ENCODE measurements around the gene PDIK1L.
"Not testable (repeated sequence)": the region's sequence is repeated elsewhere in the genome, so short reads cannot be mapped to it uniquely, and the experiment has no call there.

PDIK1L gene

DNA sequence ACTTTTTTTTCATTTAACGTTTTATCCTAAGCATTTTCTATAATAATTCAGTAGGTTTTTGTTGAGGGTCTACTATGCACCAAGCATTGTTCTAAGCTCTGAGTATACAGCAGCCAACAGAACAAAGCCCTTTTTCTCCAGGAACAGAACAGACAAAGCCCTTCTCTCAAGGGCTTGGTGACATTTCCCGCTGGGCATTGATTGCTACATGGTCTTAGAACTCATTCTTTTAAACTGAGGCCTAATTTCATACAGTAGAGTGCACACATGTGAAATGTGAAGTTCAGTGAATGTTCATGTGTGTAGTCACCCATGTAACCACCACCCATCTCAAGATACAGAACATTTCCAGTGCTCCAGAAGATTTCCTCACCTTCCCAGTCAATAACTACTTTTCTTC lies 15.2 kb upstream of the PDIK1L start:
- in situ Hi-C loops (cut with MboI; ENCODE audit: low pct_unique_long_range_greater_than_20kb, low sequenced_read_pairs, unreplicated experiment), result no loop called here
- TF ChIP-seq, protein P1, sequence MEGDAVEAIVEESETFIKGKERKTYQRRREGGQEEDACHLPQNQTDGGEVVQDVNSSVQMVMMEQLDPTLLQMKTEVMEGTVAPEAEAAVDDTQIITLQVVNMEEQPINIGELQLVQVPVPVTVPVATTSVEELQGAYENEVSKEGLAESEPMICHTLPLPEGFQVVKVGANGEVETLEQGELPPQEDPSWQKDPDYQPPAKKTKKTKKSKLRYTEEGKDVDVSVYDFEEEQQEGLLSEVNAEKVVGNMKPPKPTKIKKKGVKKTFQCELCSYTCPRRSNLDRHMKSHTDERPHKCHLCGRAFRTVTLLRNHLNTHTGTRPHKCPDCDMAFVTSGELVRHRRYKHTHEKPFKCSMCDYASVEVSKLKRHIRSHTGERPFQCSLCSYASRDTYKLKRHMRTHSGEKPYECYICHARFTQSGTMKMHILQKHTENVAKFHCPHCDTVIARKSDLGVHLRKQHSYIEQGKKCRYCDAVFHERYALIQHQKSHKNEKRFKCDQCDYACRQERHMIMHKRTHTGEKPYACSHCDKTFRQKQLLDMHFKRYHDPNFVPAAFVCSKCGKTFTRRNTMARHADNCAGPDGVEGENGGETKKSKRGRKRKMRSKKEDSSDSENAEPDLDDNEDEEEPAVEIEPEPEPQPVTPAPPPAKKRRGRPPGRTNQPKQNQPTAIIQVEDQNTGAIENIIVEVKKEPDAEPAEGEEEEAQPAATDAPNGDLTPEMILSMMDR (IDR thresholded peaks at IDR 0.05; ENCODE audit: extremely low read depth, insufficient read depth, missing control alignments), result no peak
- no peak for DNase-seq (ENCODE audit: low spot score)

- DNase-seq (ENCODE audit: low spot score), result peak; percentile 3
- TF ChIP-seq, protein P1 (IDR thresholded peaks at IDR 0.05; ENCODE audit: extremely low read depth, insufficient read depth, missing control alignments), result no peak
- in situ Hi-C loops (cut with MboI; ENCODE audit: low pct_unique_long_range_greater_than_20kb, low sequenced_read_pairs, unreplicated experiment), result no loop called here
These were observed 13.9 kb upstream of the PDIK1L start for GRCh38 chr1:26097696-26098095.

DNA sequence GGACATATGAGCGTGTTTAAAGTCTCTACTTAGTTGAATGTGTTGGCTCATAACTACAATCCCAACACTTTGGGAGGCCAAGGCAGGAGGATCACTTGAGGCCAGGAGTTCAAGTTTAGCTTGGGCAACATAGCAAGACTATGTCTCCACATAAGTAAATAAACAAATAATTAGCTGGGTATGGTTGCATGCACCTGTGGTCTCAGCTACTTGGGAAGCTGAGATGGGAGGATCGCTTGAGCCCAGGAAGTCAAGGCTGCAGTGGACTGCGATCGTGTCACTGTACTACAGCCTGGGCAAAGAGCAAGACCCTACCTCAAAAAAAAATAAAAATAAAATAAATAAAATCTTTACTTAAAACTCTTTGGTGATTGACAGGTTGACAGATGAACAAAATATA lies 13.0 kb upstream of the PDIK1L start:
- in situ Hi-C loops (cut with MboI; ENCODE audit: low pct_unique_long_range_greater_than_20kb, low sequenced_read_pairs, unreplicated experiment), result no loop called here
- TF ChIP-seq, protein P1 (IDR thresholded peaks at IDR 0.05; ENCODE audit: extremely low read depth, insufficient read depth, missing control alignments), result no peak
- no peak for DNase-seq (ENCODE audit: low spot score)

DNA sequence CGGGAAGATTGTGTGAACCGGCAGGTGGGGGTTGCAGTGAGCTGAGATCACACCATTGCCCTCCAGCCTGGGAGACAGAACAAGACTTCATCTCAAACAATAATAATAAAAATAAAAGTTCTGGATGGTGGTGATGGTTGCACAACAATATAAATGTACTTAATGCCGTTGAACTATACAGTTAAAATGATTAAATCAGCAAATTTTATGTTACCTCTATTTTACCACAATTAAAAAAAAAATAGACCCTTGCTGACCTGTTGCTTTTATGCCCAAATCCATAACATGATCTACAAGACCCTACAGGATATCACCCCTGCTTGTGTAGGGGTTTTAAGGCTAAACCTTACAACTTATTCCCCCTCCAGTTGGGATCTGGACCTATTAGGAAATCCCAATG lies 11.8 kb upstream of the PDIK1L start:
- in situ Hi-C loops (cut with MboI; ENCODE audit: low pct_unique_long_range_greater_than_20kb, low sequenced_read_pairs, unreplicated experiment), result no loop called here
- TF ChIP-seq, protein P1 (IDR thresholded peaks at IDR 0.05; ENCODE audit: extremely low read depth, insufficient read depth, missing control alignments), result no peak
- DNase-seq (ENCODE audit: low spot score), result no peak

DNA sequence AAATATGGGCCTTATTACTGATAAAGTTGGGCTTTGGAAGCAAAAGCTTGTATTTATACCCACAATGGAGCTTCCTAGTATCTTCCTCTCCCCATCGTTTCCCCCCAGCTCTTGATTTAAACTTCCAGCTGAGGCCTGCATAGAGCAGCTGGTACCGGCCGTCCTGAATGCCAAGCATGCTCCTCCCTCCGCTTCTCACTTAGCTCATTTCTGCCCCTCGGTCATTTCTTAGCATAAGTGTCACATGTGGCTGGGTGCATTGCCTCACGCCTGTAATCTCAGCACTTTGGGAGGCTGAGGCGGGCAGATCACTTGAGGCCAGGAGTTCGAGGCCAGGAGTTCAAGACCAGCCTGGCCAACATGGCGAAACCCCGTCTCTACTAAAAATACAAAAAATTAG lies 11.4 kb upstream of the PDIK1L start:
- in situ Hi-C loops (cut with MboI; ENCODE audit: low pct_unique_long_range_greater_than_20kb, low sequenced_read_pairs, unreplicated experiment); DNase-seq (ENCODE audit: low spot score): not testable (repeated sequence)

DNA sequence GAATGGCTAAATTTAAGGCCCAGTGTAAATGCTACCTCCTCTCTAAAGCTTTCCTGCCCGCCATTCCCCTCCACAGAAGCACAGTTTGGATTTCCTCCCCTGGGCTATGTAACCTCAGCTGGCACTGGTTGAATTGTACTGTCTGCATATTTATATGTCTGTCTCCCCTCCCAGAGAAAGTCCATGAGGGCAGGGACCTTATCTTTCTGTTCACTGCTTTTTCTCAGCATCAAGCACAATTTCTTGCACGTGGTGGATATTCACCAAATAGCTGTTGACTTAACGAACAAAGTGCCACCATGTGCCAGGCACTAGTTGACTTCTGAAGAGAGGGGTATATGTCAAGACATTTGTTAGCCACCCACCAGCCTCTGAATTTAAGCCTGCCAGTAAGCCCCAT lies 9.5 kb upstream of the PDIK1L start:
- TF ChIP-seq, protein P1 (IDR thresholded peaks at IDR 0.05; ENCODE audit: extremely low read depth, insufficient read depth, missing control alignments), result no peak
- no peak for DNase-seq (ENCODE audit: low spot score)
- in situ Hi-C loops (cut with MboI; ENCODE audit: low pct_unique_long_range_greater_than_20kb, low sequenced_read_pairs, unreplicated experiment), result no loop called here

DNA sequence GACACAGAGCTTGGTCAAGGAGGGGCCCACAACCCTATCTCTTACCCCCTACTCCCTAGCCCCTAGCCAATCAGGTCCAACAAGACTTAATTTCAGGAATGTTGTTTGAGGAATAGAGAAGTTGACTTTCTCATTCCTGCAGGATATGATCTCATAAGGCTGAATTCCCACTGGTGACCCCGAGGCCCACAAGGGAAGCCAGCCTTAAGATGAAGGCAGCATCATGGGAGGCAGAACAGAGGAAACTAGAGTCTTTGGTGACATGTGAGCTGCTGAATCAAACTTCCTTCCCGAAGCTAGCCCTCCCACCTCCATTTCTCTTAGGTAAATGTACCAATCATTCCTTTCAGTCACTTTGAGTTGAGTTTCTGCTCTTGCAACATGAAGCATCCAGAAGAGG lies 9.1 kb upstream of the PDIK1L start:
- TF ChIP-seq, protein P1 (IDR thresholded peaks at IDR 0.05; ENCODE audit: extremely low read depth, insufficient read depth, missing control alignments), result no peak
- in situ Hi-C loops (cut with MboI; ENCODE audit: low pct_unique_long_range_greater_than_20kb, low sequenced_read_pairs, unreplicated experiment), result no loop called here
- no peak for DNase-seq (ENCODE audit: low spot score)

GRCh38 chr1:26105226-26105548 lies 6.4 kb upstream of the PDIK1L start:
- DNase-seq (ENCODE audit: low spot score), result not testable (repeated sequence)
- in situ Hi-C loops (cut with MboI; ENCODE audit: low pct_unique_long_range_greater_than_20kb, low sequenced_read_pairs, unreplicated experiment), result loop anchor here (5.0 kb wide), 1 partner anchor 42 kb away; no protein-coding TSS in a partner anchor
